ENCODE measurements around the gene RGS2.

RGS2 gene, protein sequence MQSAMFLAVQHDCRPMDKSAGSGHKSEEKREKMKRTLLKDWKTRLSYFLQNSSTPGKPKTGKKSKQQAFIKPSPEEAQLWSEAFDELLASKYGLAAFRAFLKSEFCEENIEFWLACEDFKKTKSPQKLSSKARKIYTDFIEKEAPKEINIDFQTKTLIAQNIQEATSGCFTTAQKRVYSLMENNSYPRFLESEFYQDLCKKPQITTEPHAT

DNA sequence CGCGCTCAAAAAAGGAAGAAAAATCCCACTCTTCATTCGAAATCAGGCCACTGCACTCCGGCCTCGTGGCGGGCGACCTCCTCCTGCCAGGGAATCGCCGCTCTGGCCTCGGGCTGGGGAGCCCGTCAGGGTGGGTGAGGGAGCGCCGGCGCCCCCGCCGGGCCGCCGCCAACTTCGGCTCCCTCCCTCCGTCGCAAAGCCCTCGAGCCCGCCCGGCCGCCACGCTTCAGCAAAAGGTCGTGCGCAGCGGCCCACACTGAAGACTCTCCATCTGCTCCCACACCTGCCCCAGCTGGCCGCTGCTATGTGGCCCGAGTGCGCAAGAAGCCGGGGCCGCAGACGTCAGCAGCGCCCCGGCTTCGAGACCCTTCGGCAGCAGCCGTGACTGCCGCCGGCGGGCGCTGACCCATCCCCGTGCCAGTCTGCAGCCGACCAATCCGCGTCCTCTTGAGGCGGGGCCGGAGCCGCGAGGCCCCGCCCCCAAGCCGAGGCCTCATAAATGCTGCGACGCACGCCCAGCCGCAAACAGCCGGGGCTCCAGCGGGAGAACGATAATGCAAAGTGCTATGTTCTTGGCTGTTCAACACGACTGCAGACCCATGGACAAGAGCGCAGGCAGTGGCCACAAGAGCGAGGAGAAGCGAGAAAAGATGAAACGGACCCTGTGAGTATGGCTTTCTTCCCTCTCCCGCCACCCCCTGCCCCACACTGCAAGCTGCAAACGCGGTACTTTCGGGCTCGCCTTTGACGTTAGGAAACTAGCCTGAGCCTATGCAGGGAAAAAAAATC lies at the start of gene RGS2:
Gene RGS2 (plus strand): TSS at position 522 of the 789 bp plus-strand sequence. CDS start 33 bp downstream, at position 555.
- peak; percentile 85 for DNase-seq

DNA sequence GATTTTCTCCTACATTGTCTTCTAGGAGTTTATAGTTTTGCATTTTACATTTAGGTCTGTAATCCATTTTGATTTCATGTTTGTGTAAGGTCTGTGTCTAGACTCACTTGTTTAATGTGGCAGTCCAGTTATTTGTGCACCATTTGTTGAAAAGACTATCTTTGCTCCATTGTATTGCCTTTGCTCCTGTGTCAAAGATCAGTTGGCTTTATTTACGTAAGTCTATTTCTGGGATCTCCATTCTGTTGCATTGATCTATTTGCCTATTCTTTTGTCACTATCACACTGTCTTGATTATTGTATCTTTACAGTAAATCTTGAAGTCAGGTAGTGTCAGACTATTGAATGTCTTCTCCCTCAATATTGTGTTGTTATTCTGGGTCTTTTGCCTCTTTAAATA lies 49.7 kb upstream of the RGS2 start:
- no peak for DNase-seq

DNA sequence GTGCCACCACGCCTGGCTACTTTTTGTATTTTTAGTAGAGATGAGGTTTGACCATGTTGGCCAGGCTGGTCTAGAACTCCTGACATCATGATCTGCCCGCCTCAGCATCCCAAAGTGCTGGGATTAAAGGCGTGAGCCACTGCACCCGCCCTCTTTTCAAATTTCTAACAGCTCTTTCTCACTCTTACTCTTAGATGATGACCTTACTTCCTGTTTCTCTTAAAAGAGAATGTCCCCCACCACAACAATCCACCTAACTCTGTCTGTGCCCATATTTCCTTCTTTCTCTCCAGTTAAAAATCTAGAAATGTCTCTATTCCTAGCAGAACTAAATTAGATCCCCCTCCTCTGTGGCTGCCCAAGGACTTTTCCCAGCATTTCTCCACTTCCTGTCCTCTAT lies 46.6 kb upstream of the RGS2 start:
- no peak for DNase-seq

DNA sequence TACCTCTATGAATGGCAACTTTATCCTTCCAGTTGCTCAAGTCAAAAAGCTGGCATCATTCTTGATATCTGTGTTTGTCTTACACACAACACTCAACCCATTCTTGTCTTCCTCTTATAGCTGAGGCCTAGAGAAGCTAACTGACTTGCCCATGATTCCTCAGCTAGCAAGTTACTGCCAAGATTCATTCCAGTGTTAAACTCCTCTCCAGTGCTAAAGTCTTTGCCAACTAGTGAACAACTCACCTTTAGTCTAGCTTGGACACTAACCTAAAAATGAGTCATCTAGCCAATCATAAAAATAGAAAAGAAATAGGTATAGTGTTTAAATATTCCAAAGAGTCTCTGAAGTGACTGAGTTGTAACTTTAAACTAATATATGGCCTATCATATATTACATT lies 45.6 kb upstream of the RGS2 start:
- DNase-seq, result no peak

DNA sequence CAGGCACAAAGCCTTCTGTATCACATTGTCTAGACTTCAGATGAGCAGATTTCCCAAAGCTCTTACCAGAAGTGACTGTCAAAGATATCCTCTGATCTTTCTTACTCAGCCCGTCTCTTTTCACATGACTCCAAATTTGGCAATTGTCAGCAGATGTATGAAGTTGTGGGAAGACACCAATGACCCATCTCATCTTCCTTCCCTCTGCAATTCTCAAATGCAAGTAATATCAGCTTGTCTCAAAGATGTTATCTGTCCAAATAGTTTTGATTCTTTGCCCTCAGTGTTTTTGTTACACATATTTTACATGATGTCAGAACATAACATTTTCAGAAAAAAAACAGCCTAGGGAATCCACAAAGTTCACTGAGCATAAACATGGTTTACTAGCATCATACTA lies 45.1 kb upstream of the RGS2 start:
- no peak for DNase-seq

DNA sequence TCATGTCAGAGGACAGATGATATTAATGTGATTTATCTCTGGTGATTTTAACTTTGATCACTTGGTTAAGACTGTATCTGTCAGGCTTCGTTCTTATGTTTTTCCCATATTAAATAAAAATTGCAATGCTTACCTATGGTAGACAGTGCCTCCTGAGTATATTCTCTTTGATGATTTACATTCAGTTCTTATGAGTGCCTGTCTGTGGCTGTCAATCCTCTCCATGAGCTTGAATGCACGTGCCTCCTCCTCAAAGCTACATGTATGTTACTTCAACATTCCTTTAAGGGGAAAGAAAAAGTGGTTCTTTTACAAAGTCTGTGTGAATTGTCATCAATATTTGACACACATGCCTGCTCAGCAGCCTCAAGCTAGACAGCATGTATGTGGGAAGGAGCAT lies 44.2 kb upstream of the RGS2 start:
- no peak for DNase-seq

DNA sequence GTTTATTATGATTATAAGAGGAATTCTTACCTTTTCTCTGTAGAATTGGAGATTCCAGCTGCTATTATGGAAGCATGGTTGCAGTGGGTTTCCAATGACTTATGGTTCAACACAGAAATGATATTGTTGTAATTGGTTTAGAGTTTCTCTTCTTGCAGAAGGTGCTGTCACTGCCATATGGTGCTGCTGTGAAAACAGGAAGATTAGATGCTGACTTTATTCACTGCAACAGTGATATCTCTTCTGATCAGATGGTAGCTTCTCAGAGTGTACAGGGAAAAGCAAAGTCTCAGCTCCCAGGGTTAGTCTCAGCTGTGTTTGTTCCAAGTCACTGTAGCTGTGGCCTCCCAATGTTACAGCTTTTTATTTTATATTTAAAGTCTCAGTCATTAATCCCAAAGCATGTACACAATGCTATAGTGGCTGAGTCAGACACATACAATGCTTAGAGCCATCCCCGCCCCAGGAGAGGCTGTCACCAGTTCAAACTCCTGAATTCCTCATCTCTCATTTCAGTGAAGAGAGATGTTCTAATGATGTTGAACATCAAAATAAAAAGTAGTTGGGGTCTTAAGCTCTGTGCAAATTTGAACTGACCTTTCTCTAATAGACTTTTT lies 42.7 kb upstream of the RGS2 start:
- DNase-seq, result no peak

DNA sequence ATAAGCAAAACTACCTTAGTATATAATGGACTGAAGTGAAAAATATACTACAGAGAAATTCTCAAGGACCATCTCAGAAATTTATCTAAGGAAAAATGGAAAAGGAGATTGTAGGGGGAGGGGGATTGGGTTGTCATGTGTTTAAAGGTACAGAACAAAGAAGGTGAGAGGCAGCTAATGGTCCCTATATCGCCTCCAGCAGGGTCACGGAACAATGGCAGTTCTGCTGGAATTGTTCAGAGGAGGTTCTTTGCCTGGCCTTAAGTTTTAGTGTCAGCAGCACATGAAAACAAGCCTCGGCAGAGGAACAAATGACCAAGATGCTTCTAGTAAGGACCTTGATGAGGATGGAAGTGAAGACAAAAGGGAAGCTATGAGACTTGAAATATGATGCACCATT lies 42.0 kb upstream of the RGS2 start:
- DNase-seq, result no peak

DNA sequence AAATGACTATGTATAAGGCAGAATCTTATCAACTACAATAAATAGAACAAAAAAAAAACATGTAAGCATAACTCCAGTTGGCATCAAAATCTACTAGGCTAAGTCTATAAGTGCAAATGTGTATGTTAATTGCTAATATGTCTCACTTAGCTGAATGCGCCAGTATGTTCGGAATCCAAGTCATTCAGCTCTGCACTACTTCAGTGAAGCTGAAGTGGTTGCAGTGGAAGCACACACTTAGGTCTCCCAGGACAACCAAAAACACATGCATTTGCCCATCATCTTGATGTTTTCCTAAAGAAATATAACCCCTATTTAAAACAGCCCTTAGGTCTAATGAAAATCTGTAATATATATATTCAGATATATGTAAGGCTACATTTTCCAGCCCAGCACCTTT lies 41.0 kb upstream of the RGS2 start:
- no peak for DNase-seq

DNA sequence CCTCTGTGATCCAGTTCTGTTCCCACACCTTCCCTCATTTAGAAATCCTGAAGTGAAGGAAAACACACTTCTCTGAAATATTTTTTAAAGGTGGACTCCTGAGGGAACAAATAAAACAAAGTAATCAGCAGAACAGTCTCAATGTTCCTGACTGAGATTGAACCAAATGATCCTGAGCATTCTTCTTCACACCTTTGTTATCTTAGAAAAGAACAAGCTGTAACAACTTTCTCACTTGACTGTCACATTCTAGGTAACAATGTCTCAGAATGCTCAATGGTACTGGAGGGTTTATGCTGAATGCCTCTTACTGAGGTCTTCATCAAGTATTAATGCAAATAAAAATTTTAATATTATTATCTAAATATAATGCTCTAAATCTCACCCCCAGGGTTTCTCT lies 40.4 kb upstream of the RGS2 start:
- no peak for DNase-seq

DNA sequence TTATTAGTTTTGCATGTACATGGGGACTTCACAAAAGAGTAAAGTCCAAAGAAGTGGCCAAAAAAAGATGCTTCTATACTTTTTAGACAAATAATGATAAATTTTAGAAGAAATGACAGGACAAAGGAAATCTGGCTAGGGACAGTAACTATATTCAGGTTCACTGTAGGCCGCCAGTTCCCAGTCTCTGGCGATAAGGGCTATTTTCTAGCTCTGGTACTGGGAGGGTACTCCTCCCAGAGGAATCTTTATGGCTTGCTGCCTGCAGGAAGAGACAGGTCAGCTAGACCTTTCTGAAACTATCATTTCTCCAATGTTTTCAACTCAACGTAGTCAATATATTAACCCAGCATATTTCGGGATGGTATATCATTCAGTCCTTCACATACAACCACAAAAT lies 37.5 kb upstream of the RGS2 start:
- no peak for DNase-seq

DNA sequence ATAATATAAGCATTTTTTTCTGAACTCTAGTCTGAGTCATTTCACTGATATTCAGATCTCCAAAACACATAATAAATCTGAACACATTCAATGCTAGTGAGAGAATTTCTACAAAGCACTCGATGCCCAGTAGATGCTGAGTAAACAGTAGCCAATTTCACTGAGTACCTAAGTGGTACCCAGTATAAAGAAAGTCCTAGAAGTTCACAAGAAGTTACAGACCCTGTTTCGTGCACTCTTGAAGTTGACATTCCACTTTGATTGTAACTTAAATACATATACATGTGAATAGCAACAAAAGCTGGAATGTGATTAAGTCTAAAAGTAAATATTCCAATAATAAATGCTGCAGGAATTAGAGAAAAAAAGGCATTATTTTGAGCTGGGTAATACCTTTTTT lies 33.2 kb upstream of the RGS2 start:
- DNase-seq, result no peak

DNA sequence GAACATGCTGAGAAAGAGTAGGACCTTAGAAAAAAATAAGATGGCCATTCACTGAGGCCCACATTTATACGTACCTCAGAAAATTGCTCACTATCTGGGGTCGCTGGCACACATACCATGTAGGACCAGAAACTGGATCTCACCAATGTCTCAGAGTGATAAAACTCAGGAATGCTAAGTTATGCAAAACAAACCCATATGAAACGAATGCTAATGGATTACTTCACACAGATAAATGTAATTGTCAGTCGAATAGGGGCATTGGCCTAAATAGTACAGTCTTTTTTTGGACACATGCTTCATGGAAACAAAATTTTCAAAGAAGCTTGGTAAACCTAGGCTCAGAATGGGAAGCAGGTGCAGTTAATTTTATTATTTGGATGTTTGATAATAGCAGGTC lies 32.6 kb upstream of the RGS2 start:
- DNase-seq, result no peak

DNA sequence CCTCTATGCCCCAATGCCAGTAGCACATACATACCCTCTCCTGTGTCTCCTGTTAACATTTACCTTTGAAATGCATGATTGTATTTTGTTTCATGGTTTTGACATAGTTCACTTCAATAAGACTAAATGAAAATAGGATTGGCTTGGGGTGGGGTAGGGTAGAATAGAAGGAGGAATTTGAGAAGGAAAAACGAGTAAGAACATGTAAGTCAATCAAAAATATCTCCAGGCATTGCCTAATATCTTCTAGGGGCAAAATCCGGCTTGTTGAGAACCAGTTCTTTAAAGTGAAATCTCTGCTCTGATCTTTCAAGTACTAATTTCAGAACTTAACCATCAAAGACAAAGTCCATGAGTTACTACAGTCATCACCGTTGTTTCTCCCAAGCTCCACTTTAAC lies 31.8 kb upstream of the RGS2 start:
- no peak for DNase-seq

DNA sequence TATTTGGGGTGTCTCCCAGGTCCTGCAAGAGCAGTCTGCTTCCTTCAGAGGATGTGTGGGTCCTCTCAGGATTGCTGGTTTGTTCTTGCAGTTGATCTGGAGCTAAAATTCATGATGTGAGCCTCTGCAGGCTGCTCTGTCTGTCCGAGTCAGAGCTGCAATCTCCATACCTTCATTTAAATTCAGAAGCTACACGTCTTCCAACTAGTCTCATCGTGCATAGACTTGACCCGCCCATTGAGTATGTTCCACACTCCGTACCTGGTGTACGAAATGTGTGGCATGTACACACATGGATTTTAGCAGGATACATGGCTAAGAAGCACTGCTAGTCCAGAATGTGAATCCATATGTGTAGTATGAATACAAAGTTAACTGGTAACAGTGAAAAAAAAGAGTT lies 25.0 kb upstream of the RGS2 start:
- no peak for DNase-seq

DNA sequence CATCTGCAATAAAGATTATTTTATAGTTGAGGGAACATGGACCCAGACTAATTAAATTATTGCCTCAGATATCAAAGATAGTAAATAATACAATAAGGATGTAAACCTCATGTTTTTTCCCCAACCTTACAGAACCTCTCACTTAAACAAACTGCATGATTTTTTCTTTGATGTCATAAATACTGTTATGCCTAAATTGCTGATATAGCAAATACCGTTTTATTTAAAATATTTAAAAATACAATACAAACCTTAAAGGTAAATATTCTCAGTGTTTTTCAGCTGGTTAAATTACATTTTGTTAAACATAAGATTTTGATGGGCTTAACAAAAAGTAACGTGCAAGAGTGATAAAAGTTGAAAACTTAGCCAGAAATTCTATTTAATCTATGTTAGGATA lies 24.4 kb upstream of the RGS2 start:
- DNase-seq, result no peak

DNA sequence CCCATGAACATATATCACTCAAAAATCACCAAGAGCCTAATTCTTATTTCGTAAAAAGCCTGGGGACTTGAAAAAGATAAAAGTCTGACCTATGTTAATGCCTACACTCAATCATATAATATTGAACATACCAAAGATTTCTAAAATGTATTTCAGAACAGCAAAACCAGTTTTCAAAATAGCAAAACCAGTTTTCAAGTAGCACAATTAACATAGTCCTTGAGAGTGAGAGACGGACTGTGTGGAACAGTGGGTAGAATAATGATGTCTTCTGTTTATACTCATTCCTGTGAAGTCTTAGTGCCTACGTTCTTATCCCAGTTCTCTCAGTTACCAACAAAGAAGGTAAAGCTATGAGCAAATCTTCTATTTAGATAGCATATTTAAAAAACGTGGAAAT lies 22.3 kb upstream of the RGS2 start:
- DNase-seq, result no peak

DNA sequence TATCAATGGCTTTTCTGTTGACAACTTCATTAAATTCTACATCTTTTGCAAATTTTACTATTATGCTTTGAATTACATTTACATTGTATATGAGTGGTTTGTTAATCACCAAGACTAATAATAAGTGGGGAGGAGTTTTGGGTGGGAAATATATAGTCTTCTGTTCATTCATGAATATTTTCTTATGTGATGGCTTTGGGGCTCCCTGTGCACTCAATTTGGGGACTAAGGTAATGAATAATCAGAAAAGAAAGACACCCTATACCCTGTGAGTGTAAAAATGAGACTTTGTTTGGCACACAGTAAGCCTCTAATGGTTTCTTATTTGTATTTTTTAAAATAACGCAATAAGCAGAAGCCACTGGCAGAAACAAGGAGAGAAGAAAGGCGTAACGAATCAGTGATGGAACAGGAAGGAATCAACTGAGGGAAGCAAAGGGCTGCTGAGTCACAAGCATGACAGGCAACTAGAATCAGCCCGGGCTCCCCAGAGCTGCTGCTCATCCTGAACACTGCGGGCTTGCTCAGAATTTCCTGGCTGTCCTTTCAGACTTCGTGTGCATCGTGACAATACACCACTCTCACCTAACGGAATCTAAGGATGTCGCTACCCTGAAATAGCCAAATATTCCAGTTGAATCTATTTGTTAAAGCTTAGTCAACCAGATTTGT lies 20.8 kb upstream of the RGS2 start:
- no peak for DNase-seq

DNA sequence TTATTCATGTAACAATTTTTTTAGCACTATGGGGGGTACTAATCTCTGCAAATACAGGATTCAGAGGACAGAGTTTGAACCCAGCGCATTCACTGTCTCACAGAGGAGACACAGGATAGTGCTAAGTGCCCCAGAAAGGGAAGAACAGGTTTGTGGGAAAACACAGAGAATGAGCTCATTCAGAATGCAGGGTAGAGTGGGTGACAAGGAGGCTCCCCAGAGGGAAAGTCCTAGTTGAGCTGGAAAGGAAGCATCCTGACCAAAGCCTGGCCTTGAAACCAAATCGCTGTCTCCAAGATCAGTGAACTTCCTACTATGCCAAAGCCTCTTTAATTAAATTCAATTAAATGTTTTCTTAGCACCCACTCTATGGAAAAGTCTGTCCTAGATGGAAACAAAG lies 19.0 kb upstream of the RGS2 start:
- no peak for DNase-seq

DNA sequence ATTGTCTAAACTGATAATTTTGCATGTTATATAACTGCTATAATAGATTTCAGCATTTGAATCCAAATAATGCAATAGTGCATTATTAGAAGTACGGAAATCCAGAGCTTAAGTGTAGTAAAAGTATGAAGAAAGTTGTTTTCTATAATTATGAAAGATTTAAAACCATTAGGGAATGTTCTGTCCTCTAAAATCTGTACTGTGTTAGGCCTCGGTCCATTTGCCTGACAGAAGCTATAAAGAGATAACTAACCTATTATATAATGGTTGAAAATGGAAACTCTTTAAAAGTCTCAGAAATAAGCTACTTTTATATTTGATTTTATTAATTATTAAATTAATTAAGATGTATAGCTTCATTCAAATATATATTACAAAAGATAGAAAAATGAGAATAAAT lies 16.2 kb upstream of the RGS2 start:
- no peak for DNase-seq

DNA sequence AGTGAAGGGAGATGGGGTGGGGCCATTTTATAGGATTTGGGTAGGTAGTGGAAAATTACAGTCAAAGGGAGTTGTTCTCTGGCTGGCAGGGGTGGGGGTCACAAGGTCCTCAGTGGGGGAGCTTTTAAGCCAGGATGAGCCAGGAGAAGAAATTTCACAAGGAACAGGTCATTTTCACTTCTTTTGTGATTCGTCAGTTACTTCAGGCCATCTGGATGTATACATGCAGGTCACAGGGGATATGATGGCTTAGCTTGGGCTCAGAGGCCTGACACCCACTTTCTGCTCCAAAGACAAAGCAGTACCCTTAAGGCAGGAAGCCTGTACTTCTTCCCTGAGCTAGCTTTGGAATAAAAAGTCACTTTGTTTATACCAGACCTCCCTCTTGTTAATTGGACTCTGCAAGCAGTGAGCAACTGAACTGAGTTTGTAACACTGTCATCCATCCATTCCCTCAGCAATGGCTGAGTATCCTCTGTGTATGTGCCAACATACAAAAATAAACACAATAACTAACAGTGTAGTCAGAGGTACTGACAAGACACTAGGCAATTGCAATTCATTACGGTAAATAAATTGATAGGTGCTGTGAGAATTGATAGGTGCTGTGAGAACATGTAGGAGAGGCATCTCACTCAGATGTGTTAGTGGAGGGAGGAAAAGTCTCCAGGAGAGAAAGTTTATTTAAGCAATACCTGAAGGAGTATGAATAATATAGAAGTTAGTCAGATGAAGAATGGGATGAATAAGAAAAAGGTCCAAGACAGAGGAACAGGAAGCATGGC lies 14.7 kb upstream of the RGS2 start:
- no peak for DNase-seq

DNA sequence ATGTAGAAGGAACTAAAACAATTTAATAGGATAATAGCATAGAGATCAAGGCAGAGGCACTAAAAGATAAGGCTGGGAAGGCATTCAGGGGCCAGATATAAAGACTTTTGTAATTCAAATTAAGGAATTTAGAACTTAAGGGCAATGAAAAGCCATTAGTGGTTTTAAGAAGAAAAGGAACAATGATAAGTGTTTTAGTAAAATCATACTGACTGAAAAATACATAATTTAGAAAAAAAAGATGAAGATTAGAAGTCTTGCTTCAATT lies 14.1 kb upstream of the RGS2 start:
- no peak for DNase-seq

DNA sequence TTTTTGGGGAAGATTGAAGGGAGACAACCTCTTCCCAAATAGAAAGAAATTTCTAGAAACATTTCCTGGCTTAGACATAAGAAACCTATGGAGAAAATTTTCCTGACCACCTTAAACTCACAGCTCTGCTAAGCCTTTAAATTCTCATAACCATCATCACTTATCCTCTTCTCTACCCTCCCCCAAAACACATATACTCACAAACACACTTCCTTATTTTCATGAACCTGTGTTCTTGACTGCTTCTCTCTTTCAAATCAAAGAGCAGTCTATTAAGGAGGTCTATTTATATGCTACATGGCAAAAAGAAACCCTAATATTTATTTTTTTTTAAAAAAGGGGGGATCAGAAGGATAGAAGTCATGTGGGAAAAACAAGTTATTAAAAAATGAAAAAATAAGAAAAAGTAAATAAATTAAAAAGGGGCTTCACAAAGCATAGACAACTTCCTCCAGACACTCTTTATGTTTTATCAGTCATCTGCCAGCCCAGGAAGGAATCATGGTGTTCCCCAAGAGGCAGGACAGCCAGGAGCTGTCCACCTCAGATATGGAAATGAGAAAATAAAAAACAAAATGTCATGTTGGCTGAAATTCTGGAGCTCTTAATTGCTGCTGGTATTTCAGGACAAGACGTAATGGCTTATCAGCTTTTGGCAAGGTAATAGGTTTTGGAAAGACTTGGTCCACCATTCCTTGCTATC lies 12.8 kb upstream of the RGS2 start:
- DNase-seq, result no peak

Measured in activated gamma-delta T cell treated with Interleukin-2 at 50 U/mL for 16 hours (primary cell).